Upper lobe of left lung (tissue), 6 donors: ENCODE data around the gene PCDHA12. TPM values are rescaled to one million over a fixed set of nuclear protein-coding genes. Genes with fewer than 3 reads are reported as not detected.
"Not testable (repeated sequence)": the region's sequence is repeated elsewhere in the genome, so short reads cannot be mapped to it uniquely, and the experiment has no call there.

Source experiments
- ATAC-seq, 2 donors: fragments of 200-7000 bp; cut with Tn5 transposase; one replicate each; pipeline ENCODE4 v1.9.1; 2022; ENCODE audit warnings: mild to moderate bottlenecking in 2 of 2, moderate library complexity in 2 of 2; ENCODE audit not compliant: low FRiP score in 2 of 2
- DNase-seq, 2 donors: peaks; one replicate each; pipeline ENCODE4 v3.0.0-alpha.2; 2019 to 2020
- H3K27ac ChIP-seq, 4 donors: fragments of 200-600 bp; sonication (generic); one replicate each; pipeline ENCODE4 v1.5.1; 2016 to 2019
- H3K27me3 ChIP-seq, 4 donors: fragments of 200-600 bp; sonication (generic); one replicate each; pipeline ENCODE4 v1.5.1; 2017 to 2019
- H3K36me3 ChIP-seq, 4 donors: fragments of 200-600 bp; sonication (generic); one replicate each; pipeline ENCODE4 v1.5.1; 2016 to 2019
- H3K4me1 ChIP-seq, 4 donors: fragments of 200-600 bp; sonication (generic); one replicate each; pipeline ENCODE4 v1.5.1; 2018 to 2019
- H3K4me3 ChIP-seq, 4 donors: fragments of 200-600 bp; sonication (generic); one replicate each; pipeline ENCODE4 v1.5.1; 2017 to 2019; ENCODE audit warnings: mild to moderate bottlenecking in 2 of 4, moderate library complexity in 1 of 4
- H3K9me3 ChIP-seq, 4 donors: fragments of 200-600 bp; sonication (generic); one replicate each; pipeline ENCODE4 v1.5.1; 2018 to 2019
- EP300 ChIP-seq, 4 donors: sonication (generic); formaldehyde crosslinking; IDR thresholded peaks; one replicate each; pipeline ENCODE4 v1.5.1; 2017; ENCODE audit warnings: antibody characterized with exemption in 4 of 4, control low read depth in 2 of 4
- POLR2A ChIP-seq, 4 donors: fragments of 450-650 bp; IDR thresholded peaks; one replicate each; pipeline ENCODE4 v1.5.1; 2016 to 2017; ENCODE audit warnings: antibody characterized with exemption in 4 of 4, mild to moderate bottlenecking in 2 of 4
- POLR2AphosphoS5 ChIP-seq, 2 donors: sonication (generic); formaldehyde crosslinking; IDR thresholded peaks; one replicate each; pipeline ENCODE4 v1.5.1; 2017; ENCODE audit warnings: antibody characterized with exemption in 2 of 2
- WGBS, 2 donors: methylation state at CpG; one replicate each; pipeline ENCODE4 v1.1.5; 2017 to 2018; 5-methylcytosine and 5-hydroxymethylcytosine counted together
- total RNA-seq, 6 donors: library from RNA; depleted of rRNA in 4 of 6; stranded (reverse); fragments of >200 nt in 4 of 6; gene quantifications; one replicate each; pipeline versions ENCODE4 v1.1.0 to v1.2.1, GENCODE V29; 2016 to 2021
- TF ChIP-seq, protein P1 (sequence below), 6 experiments: fragments of 450-650 bp in 4 of 6; fragments of 200-600 bp in 2 of 6; sonication (generic) in 2 of 6; IDR thresholded peaks; one replicate each; pipeline ENCODE4 v1.5.1; 2016 to 2019; ENCODE audit warnings: antibody characterized with exemption in 6 of 6
- donor health status: DM: no; HTN: no; CAD: no; lungs with moderate emphysema.
- donor health status: DM: no; HTN: yes; CAD: no; lungs with severe emphysema.

PCDHA12 gene, protein sequence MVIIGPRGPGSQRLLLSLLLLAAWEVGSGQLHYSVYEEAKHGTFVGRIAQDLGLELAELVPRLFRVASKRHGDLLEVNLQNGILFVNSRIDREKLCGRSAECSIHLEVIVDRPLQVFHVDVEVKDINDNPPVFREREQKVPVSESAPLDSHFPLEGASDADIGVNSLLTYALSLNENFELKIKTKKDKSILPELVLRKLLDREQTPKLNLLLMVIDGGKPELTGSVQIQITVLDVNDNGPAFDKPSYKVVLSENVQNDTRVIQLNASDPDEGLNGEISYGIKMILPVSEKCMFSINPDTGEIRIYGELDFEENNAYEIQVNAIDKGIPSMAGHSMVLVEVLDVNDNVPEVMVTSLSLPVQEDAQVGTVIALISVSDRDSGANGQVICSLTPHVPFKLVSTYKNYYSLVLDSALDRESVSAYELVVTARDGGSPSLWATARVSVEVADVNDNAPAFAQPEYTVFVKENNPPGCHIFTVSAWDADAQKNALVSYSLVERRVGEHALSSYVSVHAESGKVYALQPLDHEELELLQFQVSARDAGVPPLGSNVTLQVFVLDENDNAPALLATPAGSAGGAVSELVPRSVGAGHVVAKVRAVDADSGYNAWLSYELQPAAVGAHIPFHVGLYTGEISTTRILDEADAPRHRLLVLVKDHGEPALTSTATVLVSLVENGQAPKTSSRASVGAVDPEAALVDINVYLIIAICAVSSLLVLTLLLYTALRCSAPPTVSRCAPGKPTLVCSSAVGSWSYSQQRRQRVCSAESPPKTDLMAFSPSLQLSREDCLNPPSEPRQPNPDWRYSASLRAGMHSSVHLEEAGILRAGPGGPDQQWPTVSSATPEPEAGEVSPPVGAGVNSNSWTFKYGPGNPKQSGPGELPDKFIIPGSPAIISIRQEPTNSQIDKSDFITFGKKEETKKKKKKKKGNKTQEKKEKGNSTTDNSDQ
- total RNA-seq: 10 to 100 TPM in 2 of 6 donors, 1 to 10 TPM in 4; 3.3 to 12.1 (median 7.3) TPM

DNA sequence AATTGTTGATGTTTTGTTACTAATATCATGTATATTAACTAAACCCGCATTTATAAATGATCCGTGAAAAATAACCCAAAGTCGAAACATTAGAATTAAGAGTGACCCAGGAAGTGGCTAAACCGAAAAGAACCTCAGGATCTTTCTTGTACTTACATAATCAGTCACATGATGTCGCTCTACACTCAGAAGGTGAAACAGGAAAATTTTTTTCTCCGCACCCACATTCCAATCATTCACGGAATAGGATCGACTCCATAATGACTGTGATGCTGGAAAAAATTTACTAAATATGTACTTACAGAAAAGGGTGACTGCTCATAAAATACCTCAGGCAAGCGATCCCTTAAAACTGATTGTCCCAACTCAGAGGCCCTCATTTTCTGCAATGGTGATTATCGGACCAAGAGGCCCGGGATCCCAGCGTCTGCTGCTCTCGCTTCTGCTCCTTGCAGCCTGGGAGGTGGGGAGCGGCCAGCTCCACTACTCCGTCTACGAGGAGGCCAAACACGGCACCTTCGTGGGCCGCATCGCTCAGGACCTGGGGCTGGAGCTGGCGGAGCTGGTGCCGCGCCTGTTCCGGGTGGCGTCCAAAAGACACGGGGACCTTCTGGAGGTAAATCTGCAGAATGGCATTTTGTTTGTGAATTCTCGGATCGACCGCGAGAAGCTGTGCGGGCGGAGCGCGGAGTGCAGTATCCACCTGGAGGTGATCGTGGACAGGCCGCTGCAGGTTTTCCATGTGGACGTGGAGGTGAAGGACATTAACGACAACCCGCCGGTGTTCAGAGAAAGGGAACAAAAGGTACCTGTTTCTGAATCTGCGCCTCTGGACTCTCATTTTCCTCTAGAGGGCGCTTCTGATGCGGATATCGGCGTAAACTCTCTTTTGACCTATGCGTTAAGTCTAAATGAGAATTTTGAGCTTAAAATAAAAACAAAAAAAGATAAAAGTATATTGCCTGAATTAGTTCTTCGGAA lies at the start of gene PCDHA12:
Gene PCDHA12, plus strand, starts transcription at position 224 of the 981 bp plus-strand sequence. Its CDS starts 165 bp downstream, at position 389.
- DNase-seq (peak; percentile 22 to 46), ATAC-seq (peak in 1 of 2 donors; percentile 53)
- Histone ChIP-seq H3K27me3 (no peaks in the 10 kb centered on the region), H3K4me1 (no peaks in the 10 kb centered on the region), H3K9me3 (peaks cover 0 to 33% (median 29%) of the 10 kb centered on the region in 4 donors), H3K27ac (peak within 1 kb of the TSS in 2 of 4 donors; percentile 16 to 41), H3K36me3 (no peaks in the 10 kb centered on the region), H3K4me3 (peak within 1 kb of the TSS in 3 of 4 donors; percentile 18 to 31 (median 30))
- WGBS, 2 donors: 24% methylated on average over 30 to 47 of the region's 47 CpGs
- TF ChIP-seq, protein P1, sequence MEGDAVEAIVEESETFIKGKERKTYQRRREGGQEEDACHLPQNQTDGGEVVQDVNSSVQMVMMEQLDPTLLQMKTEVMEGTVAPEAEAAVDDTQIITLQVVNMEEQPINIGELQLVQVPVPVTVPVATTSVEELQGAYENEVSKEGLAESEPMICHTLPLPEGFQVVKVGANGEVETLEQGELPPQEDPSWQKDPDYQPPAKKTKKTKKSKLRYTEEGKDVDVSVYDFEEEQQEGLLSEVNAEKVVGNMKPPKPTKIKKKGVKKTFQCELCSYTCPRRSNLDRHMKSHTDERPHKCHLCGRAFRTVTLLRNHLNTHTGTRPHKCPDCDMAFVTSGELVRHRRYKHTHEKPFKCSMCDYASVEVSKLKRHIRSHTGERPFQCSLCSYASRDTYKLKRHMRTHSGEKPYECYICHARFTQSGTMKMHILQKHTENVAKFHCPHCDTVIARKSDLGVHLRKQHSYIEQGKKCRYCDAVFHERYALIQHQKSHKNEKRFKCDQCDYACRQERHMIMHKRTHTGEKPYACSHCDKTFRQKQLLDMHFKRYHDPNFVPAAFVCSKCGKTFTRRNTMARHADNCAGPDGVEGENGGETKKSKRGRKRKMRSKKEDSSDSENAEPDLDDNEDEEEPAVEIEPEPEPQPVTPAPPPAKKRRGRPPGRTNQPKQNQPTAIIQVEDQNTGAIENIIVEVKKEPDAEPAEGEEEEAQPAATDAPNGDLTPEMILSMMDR (IDR thresholded peaks at IDR 0.05): peak in 2 of 6 experiments; percentile 12 to 14
- TF ChIP-seq POLR2A (IDR thresholded peaks at IDR 0.05) (no peak), POLR2AphosphoS5 (IDR thresholded peaks at IDR 0.05) (no peak)

DNA sequence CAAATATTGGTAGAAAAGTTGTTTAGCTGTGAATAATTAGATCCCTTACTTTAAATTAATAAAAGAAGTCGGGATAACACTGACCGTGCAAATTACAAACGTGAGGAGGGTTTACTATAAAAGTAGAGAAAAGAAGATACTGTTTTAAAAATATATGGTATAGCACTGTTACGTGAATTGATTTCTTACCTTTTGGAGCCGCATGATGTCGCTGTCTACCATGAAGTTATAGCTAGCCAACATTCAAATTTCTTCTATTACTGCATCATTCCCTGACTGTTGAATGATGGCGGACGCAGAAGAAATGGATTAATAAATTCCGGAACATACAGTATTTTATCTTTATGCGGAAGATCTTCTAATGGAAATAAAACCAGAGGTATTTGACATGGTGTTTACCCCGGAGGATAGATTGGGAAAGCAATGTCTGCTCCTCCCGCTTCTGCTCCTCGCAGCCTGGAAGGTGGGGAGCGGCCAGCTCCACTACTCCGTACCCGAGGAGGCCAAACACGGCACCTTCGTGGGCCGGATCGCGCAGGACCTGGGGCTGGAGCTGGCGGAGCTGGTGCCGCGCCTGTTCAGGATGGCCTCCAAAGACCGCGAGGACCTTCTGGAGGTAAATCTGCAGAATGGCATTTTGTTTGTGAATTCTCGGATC lies 47.3 kb upstream of the PCDHA12 start, which contains the start of gene PCDHA6:
Gene PCDHA6, plus strand, starts transcription at position 257 of the 658 bp plus-strand sequence. Its CDS starts 132 bp downstream, at position 389.
- Histone ChIP-seq H3K4me3 (peak within 1 kb of the TSS in 2 of 4 donors; percentile 15 to 21), H3K9me3 (peaks cover 4 to 45% (median 30%) of the 10 kb centered on the region in 4 donors), H3K4me1 (no peaks in the 10 kb centered on the region), H3K27me3 (no peaks in the 10 kb centered on the region), H3K36me3 (no peaks in the 10 kb centered on the region), H3K27ac (no peak within 1 kb of the TSS)
- 22 to 32% methylated on average over 25 to 27 of the region's 27 CpGs for WGBS, 2 donors
- TF ChIP-seq POLR2A (IDR thresholded peaks at IDR 0.05): no peak
- no peak for TF ChIP-seq POLR2AphosphoS5 (IDR thresholded peaks at IDR 0.05)
- no peak for TF ChIP-seq EP300 (IDR thresholded peaks at IDR 0.05)
- TF ChIP-seq, protein P1 (IDR thresholded peaks at IDR 0.05): no peak
- DNase-seq (peak in 1 of 2 donors; percentile 44), ATAC-seq (no peak)

- ATAC-seq: no peak
- H3K27me3 ChIP-seq: no peaks in the 10 kb centered on the region
- H3K4me3 ChIP-seq: peak overlapping the region in 1 of 4 donors; percentile 21
- TF ChIP-seq POLR2AphosphoS5 (IDR thresholded peaks at IDR 0.05) (no peak), POLR2A (IDR thresholded peaks at IDR 0.05) (no peak), EP300 (IDR thresholded peaks at IDR 0.05) (no peak)
- TF ChIP-seq, protein P1 (IDR thresholded peaks at IDR 0.05): no peak
- 28 to 33% methylated on average over 14 to 18 of the region's 18 CpGs for WGBS, 2 donors
- H3K27ac ChIP-seq: no peak overlapping the region
- no peaks in the 10 kb centered on the region for H3K36me3 ChIP-seq
- no peaks in the 10 kb centered on the region for H3K4me1 ChIP-seq
- no peak for DNase-seq
- peaks cover 4 to 40% (median 26%) of the 10 kb centered on the region in 4 donors for H3K9me3 ChIP-seq
Observed at GRCh38 chr5:140828362-140828737, 46.8 kb upstream of the PCDHA12 start.

DNA sequence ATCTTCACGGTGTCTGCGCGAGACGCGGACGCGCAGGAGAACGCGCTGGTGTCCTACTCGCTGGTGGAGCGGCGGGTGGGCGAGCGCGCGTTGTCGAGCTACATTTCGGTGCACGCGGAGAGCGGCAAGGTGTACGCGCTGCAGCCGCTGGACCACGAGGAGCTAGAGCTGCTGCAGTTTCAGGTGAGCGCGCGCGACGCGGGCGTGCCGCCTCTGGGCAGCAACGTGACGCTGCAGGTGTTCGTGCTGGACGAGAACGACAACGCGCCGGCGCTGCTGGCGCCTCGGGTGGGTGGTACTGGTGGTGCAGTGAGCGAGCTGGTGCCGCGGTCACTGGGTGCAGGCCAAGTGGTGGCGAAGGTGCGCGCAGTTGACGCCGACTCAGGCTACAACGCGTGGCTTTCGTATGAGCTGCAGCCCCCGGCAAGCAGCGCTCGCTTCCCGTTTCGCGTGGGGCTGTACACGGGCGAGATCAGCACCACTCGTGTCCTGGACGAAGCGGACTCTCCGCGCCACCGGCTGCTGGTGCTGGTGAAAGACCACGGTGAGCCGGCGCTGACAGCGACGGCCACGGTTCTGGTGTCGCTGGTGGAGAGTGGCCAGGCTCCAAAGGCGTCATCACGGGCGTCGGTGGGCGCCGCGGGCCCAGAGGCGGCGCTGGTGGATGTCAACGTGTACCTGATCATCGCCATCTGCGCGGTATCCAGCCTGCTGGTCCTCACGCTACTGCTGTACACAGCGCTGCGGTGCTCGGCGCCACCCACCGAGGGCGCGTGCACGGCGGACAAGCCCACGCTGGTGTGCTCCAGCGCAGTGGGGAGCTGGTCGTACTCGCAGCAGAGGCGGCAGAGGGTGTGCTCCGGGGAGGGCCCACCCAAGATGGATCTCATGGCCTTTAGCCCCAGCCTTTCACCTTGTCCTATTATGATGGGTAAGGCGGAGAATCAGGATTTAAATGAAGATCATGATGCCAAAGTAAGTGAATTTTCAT lies 45.3 kb upstream of the PCDHA12 start:
- not testable (repeated sequence) for H3K36me3 ChIP-seq, ATAC-seq, H3K27me3 ChIP-seq, H3K27ac ChIP-seq, H3K4me3 ChIP-seq, H3K4me1 ChIP-seq
- H3K9me3 ChIP-seq: peaks cover 8 to 41% (median 30%) of the 10 kb centered on the region in 4 donors
- WGBS, 2 donors: 61 to 65% methylated on average over 29 to 106 of the region's 106 CpGs
- DNase-seq: peak in 1 of 2 donors; percentile 83
